Stimulated activated memory B cell treated with anti-CD40 and anti-IgM and Interleukin-4, amounts not matched to agents 10 μg/mL and 1 μg/mL and 100 μg/mL, for 72 hours (primary cell): Measurements from ENCODE around the gene RBPJ.
A peak's percentile ranks its signal among the peaks of the same experiment; 100 is the strongest.
"Not testable (repeated sequence)": the region's sequence is repeated elsewhere in the genome, so short reads cannot be mapped to it uniquely, and the experiment has no call there.

Experiments
- ATAC-seq: fragments of 150-1000 bp; cut with Tn5 transposase; 2 replicates; pipeline ENCODE4 v1.10.0; 2021
- H3K27ac Mint-ChIP-seq: one replicate; pipeline ENCODE4 v1.8.0; 2022; ENCODE audit warnings: mild to moderate bottlenecking, mixed read lengths
- H3K27me3 Mint-ChIP-seq: one replicate; pipeline ENCODE4 v1.8.0; 2022; ENCODE audit warnings: mixed read lengths
- H3K36me3 Mint-ChIP-seq: one replicate; pipeline ENCODE4 v1.8.0; 2022; ENCODE audit warnings: mixed read lengths
- H3K4me1 Mint-ChIP-seq: one replicate; pipeline ENCODE4 v1.8.0; 2022; ENCODE audit warnings: mixed read lengths
- H3K4me3 Mint-ChIP-seq: one replicate; pipeline ENCODE4 v1.8.0; 2022; ENCODE audit warnings: mild to moderate bottlenecking, moderate library complexity, mixed read lengths
- H3K9me3 Mint-ChIP-seq: one replicate; pipeline ENCODE4 v1.8.0; 2022; ENCODE audit warnings: mixed read lengths

RBPJ gene

DNA sequence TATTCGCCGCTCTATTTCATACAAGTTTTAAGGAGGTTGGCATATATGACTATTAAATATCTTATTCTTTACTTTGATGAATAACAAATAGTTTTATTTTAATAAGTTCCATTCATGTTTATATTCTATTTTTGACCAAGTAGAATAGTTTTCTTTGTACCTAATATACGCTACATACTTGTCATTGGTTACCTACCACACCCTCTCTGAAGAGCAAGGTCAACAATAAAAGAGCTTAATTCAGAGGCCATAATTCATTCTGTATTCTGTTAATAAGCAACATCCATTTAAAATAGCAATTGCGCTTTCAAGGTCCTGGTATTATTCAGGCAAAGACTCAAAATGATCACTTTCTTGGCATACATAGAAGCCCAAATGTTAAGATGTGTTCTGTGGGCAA is 24.3 kb upstream of the RBPJ start:
- no peaks in the 10 kb centered on the region for H3K36me3 Mint-ChIP-seq
- no peaks in the 10 kb centered on the region for H3K9me3 Mint-ChIP-seq
- H3K4me3 Mint-ChIP-seq, result no peak overlapping the region
- no peak overlapping the region for H3K27ac Mint-ChIP-seq
- ATAC-seq, result no peak
- H3K27me3 Mint-ChIP-seq, result no peaks in the 10 kb centered on the region
- H3K4me1 Mint-ChIP-seq, result peaks cover 8% of the 10 kb centered on the region

DNA sequence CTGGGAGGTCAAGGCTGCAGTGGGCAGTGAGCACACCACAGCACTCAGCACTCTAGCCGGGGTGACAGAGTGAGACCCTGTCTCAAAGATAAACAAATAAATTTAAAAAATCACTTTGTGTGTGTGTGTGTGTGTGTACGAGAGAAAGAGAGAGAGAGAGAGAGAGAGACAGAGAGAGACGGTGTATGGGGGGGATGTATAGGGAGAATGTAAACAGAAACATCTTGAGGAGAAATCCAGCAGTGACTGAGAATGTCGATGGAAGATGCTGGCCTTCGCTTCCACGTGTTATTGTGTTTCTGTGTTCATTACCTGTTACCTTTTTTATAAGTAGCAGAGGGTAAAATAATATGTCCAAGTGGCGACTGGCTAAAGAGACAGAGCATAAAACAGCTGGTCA is 23.6 kb upstream of the RBPJ start:
- H3K27ac Mint-ChIP-seq, result no peak overlapping the region
- peaks cover 10% of the 10 kb centered on the region for H3K4me1 Mint-ChIP-seq
- no peaks in the 10 kb centered on the region for H3K27me3 Mint-ChIP-seq
- H3K36me3 Mint-ChIP-seq, result no peaks in the 10 kb centered on the region
- H3K9me3 Mint-ChIP-seq, result no peaks in the 10 kb centered on the region
- ATAC-seq, result no peak
- no peak overlapping the region for H3K4me3 Mint-ChIP-seq

GRCh38 chr4:26298198-26298947 is 22.4 kb upstream of the RBPJ start:
- no peak overlapping the region for H3K4me3 Mint-ChIP-seq
- H3K9me3 Mint-ChIP-seq, result no peaks in the 10 kb centered on the region
- H3K36me3 Mint-ChIP-seq, result no peaks in the 10 kb centered on the region
- no peak overlapping the region for H3K27ac Mint-ChIP-seq
- no peak for ATAC-seq
- no peaks in the 10 kb centered on the region for H3K27me3 Mint-ChIP-seq
- H3K4me1 Mint-ChIP-seq, result peaks cover 13% of the 10 kb centered on the region

- peaks cover 13% of the 10 kb centered on the region for H3K4me1 Mint-ChIP-seq
Observed at GRCh38 chr4:26299254-26299882, 21.4 kb upstream of the RBPJ start.

DNA sequence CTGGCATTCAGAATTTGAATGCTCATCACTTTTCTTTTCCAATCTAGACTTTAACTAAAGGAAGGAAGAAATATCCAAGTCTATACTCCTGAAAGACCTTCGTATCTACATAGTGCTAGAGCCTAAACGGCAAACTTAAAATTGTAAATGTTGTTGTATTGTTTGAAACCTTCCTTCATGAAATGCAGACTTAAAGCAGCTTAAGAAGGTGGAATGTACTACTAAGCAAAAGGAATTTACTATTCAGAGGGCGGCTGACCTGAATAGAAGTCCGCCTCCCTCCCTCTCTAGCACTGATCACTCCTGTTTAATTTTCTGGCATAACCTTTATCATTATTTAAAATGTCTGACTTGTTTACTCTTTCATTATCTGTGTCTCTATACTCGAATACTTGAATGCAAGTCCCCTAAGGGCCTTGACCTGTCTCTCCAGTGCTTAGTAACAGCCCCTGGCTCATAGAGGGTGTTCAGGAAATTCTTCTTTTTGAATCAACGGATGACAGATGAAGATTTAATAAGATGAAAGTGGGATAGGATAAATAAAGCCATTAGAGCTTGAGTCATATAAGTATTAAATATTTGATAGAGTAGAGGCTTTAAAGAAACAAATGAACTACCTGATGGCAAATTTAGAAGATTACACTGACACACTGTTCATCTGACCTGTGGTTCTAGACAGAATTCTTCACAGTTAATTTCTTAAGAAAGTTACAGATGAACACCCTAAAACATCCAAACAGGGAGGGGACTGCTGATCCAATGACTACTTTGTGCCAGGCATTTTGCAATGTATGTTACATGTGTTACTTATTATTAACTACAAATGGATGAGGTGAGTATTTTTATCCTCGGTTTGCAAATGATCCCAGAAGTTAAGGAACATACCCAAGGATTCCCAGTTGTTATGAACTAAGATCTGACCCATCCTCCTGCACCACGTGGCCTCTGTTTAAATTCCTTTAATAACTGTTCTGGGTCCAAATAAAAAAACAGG is 20.2 kb upstream of the RBPJ start:
- no peak overlapping the region for H3K27ac Mint-ChIP-seq
- no peak overlapping the region for H3K4me3 Mint-ChIP-seq
- no peaks in the 10 kb centered on the region for H3K27me3 Mint-ChIP-seq
- ATAC-seq, result no peak
- no peaks in the 10 kb centered on the region for H3K36me3 Mint-ChIP-seq
- no peaks in the 10 kb centered on the region for H3K9me3 Mint-ChIP-seq
- H3K4me1 Mint-ChIP-seq, result peaks cover 13% of the 10 kb centered on the region

More at GRCh38 chr4:26299254-26299882, 21.4 kb upstream of the RBPJ start:
- no peaks in the 10 kb centered on the region for H3K9me3 Mint-ChIP-seq
- peak overlapping the region; percentile 17 for H3K27ac Mint-ChIP-seq
- H3K4me3 Mint-ChIP-seq, result peak overlapping the region; percentile 63
- H3K36me3 Mint-ChIP-seq, result no peaks in the 10 kb centered on the region
- no peak for ATAC-seq
- H3K27me3 Mint-ChIP-seq, result no peaks in the 10 kb centered on the region

DNA sequence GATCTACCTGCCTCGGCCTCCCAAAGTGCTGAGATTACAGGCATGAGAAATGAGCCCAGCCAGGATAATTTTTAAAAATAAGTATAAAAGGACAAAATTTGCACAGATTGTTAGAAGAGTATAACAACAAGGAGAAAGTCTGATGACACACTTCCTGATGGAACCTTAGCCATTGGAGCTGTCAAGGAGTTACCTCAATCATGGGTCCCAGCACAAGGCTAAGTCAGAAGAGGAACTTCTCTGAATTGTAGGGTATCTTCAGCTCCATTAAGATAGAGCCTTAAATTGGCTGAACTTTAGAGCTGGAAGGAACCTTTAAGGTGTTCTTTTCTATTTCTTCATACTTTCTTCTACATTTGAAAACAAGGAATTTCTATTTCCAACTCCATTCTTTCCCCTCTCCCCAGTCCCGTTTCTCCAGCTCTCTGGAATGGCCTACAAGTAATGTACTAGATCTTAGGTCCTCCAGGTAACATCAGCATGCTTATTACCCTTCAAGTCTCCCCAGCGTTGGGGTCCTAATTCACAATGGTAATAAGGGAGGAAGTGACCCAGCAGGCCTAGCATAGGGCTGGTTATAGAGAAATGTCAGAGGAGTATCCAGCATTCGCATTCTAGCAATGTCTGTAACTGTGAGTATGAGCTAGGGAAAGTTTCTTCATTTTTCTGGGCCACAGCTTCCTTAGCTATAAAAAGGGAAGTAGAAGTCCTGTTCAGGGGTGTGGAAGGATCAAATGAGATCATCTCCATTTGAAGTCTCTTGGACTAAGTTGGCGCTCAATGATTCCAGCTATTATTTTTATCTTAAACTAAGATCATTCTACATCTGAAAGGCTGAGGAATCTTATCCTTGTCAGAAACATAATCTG is 18.5 kb upstream of the RBPJ start:
- Mint-ChIP-seq H3K4me1 (peaks cover 13% of the 10 kb centered on the region), H3K36me3 (no peaks in the 10 kb centered on the region)
- no peak for ATAC-seq

DNA sequence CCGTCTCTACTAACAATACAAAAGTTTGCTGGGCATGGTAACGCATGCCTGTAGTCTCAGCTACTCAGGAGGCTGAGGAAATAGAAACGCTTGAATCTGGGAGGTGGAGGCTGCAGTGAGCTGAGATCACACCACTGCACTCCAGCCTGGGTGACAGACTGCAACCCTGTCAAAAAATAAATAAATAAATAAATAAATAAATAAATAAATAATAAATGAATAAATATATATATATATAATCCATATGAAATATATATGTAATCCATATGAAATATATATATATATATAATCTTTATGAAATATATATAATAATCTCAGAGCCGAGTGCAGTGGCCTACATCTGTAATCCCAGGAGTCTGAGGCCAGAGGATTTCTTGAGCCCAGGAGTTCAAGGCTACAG is 17.8 kb upstream of the RBPJ start:
- Mint-ChIP-seq H3K4me1 (peaks cover 13% of the 10 kb centered on the region), H3K27ac (no peak overlapping the region), H3K9me3 (no peaks in the 10 kb centered on the region), H3K4me3 (no peak overlapping the region), H3K36me3 (no peaks in the 10 kb centered on the region), H3K27me3 (no peaks in the 10 kb centered on the region)
- ATAC-seq, result no peak

More for the DNA sequence above, 18.5 kb upstream of the RBPJ start:
- no peaks in the 10 kb centered on the region for H3K27me3 Mint-ChIP-seq
- no peak overlapping the region for H3K4me3 Mint-ChIP-seq
- H3K9me3 Mint-ChIP-seq, result no peaks in the 10 kb centered on the region
- H3K27ac Mint-ChIP-seq, result no peak overlapping the region

DNA sequence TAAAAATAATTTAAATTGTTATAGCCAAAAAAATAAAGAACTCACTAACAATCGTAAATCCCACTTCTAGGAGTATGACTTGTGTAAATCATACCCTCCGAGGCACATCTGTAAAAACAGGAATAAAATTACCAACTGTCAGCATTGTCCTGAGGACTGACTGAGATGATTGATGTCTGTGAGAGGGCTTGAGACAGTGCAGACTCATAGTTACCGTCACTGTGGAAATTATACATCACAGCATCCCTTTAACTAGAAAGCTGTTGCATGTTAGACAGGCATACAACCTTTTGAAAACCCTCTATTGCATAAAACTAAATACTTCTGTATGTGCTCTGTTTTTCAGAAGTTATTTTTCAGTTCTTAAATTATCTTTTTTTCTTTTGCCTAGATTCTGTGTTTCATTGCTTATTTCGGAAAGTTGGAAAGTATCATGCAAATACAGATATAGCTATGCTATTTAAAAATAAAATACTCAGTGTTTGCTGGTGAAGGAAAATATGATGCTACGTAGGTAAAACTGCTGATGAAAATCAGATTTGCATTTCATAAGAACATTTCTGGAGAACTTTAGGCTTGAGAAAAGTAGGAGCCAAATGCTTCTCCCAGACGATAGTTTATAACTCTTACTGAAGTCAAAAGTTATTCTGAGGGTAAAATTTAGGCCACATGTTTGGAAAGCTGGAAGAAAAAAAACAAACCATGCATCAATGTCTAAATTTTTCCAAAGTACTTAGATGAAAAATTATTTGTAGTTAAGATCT is 13.6 kb upstream of the RBPJ start:
- Mint-ChIP-seq H3K27me3 (no peaks in the 10 kb centered on the region), H3K4me3 (no peak overlapping the region), H3K9me3 (no peaks in the 10 kb centered on the region), H3K36me3 (no peaks in the 10 kb centered on the region), H3K4me1 (peaks cover 10% of the 10 kb centered on the region), H3K27ac (no peak overlapping the region)
- ATAC-seq, result no peak

- Mint-ChIP-seq H3K4me1 (peaks cover 16% of the 10 kb centered on the region), H3K4me3 (no peak overlapping the region), H3K27me3 (no peaks in the 10 kb centered on the region), H3K9me3 (no peaks in the 10 kb centered on the region), H3K36me3 (no peaks in the 10 kb centered on the region), H3K27ac (no peak overlapping the region)
- ATAC-seq, result no peak
Observed at GRCh38 chr4:26308568-26308967, 12.2 kb upstream of the RBPJ start.

- Mint-ChIP-seq H3K27me3 (no peaks in the 10 kb centered on the region), H3K36me3 (no peaks in the 10 kb centered on the region), H3K4me1 (peaks cover 16% of the 10 kb centered on the region), H3K9me3 (peaks cover 6% of the 10 kb centered on the region), H3K4me3 (no peak overlapping the region), H3K27ac (no peak overlapping the region)
- no peak for ATAC-seq
Observed at GRCh38 chr4:26310264-26310663, 10.6 kb upstream of the RBPJ start.

GRCh38 chr4:26311633-26312032 is 9.2 kb upstream of the RBPJ start:
- ATAC-seq, result no peak
- peaks cover 7% of the 10 kb centered on the region for H3K9me3 Mint-ChIP-seq
- no peaks in the 10 kb centered on the region for H3K36me3 Mint-ChIP-seq
- peak overlapping the region; percentile 73 for H3K27ac Mint-ChIP-seq
- H3K27me3 Mint-ChIP-seq, result no peaks in the 10 kb centered on the region
- H3K4me3 Mint-ChIP-seq, result no peak overlapping the region
- H3K4me1 Mint-ChIP-seq, result peaks cover 16% of the 10 kb centered on the region

DNA sequence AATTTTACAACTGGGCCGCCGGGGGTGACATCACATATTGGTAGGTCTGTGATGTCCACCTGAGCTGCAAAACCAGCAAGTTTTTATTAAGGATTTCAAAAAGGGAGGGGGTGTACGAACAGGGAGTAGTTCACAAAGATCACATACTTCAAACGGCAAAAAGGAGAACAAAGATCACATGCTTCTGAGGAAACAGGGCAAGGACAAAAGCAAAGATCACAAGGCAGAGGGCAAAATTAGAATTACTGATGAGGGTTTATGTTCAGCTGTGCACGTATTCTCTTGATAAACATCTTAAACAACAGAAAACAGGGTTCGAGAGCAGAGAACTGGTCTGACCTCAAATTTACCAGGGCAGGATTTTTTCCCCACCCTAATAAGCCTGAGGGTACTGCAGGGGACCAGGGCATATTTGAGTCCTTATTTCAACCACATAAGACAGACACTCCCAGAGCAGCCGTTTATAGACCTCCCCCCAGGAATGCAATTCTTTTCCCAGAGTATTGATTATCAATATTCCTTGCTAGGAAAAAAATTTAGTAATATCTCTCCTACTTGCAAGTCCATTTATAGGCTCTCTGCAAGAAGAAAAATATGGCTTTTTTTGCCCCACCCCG is 5.4 kb upstream of the RBPJ start:
- H3K27ac Mint-ChIP-seq, H3K36me3 Mint-ChIP-seq, H3K27me3 Mint-ChIP-seq, H3K4me3 Mint-ChIP-seq, ATAC-seq: not testable (repeated sequence)
- Mint-ChIP-seq H3K4me1 (peaks cover 27% of the 10 kb centered on the region), H3K9me3 (peaks cover 18% of the 10 kb centered on the region)

GRCh38 chr4:26317766-26318165 is 3.0 kb upstream of the RBPJ start:
- no peaks in the 10 kb centered on the region for H3K27me3 Mint-ChIP-seq

More at GRCh38 chr4:26317766-26318165, 3.0 kb upstream of the RBPJ start:
- H3K9me3 Mint-ChIP-seq, result peaks cover 18% of the 10 kb centered on the region
- H3K4me3 Mint-ChIP-seq, result no peak overlapping the region
- ATAC-seq, result no peak
- peaks cover 30% of the 10 kb centered on the region for H3K4me1 Mint-ChIP-seq
- peaks cover 4% of the 10 kb centered on the region for H3K36me3 Mint-ChIP-seq
- H3K27ac Mint-ChIP-seq, result peak overlapping the region; percentile 97
